Nephron (organoid): ENCODE measurements around the gene CAV1.

Source experiments
- H3K27ac Mint-ChIP-seq, 3 experiments: 2 replicates each; pipeline ENCODE4 v1.8.0; 2020; ENCODE audit warnings: mixed read lengths in 3 of 3, mild to moderate bottlenecking in 2 of 3, moderate library complexity in 1 of 3
- H3K27me3 Mint-ChIP-seq: 2 replicates; pipeline ENCODE4 v1.8.0; 2021; ENCODE audit warnings: low read depth, mild to moderate bottlenecking, moderate library complexity, mixed read lengths
- H3K36me3 Mint-ChIP-seq: 2 replicates; pipeline ENCODE4 v1.8.0; 2020; ENCODE audit warnings: low read depth, mixed read lengths
- H3K4me1 Mint-ChIP-seq: 2 replicates; pipeline ENCODE4 v1.8.0; 2020; ENCODE audit warnings: mixed read lengths
- H3K4me3 Mint-ChIP-seq, 3 experiments: 2 replicates each; pipeline ENCODE4 v1.8.0; 2020; ENCODE audit warnings: mild to moderate bottlenecking in 3 of 3, mixed read lengths in 3 of 3, moderate library complexity in 2 of 3
- H3K9me3 Mint-ChIP-seq: 2 replicates; pipeline ENCODE4 v1.8.0; 2020; ENCODE audit warnings: mixed read lengths
- TF ChIP-seq, protein P1 (sequence below), 3 experiments: fragments of 200-600 bp; sonication (generic); IDR thresholded peaks; one replicate each; pipeline ENCODE4 v1.5.0; 2021; ENCODE audit warnings: antibody characterized with exemption in 3 of 3; ENCODE audit not compliant: unreplicated experiment in 3 of 3

CAV1 gene

DNA sequence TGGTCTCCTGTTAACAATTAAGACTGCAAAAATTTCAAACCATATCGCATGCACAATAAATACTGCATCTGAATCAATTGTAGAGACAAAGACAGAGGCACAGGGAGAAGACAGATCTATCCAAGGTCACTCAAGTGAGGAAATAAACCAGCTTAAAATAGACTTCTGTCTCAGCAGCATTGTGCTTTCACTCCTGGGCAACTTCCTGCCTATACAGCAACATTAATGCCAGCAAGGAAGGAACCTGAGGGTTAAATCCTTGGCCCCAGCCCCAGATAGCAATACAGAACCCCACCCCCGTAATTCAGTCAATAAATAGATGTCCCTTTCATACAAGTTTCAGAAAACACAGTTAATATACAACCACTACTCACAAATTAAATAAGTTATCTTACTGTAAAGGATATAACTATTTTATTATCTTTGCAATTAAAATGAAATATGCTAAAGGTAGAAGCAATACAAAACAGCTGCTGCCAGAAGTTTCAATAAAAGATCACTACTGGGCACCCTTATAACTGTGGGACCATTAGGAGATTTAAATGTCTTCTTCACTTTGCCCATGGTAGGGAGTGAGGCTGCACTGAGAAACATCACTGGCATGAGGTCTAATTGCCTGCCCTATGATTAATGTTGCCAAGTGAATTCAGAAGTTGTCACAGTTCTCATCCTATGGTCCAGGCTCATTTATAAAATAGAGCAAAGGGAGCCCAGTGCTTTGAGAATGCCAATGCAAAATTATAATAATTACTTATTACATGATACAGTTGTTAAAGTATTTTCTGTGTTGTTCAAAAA lies 49.4 kb downstream of the CAV1 start:
- Mint-ChIP-seq H3K4me1 (peaks cover 5% of the 10 kb centered on the region), H3K36me3 (no peaks in the 10 kb centered on the region), H3K27ac (peak overlapping the region in 1 of 3 experiments; percentile 20), H3K4me3 (no peak overlapping the region), H3K27me3 (no peaks in the 10 kb centered on the region), H3K9me3 (peaks cover 2% of the 10 kb centered on the region)
- TF ChIP-seq, protein P1, sequence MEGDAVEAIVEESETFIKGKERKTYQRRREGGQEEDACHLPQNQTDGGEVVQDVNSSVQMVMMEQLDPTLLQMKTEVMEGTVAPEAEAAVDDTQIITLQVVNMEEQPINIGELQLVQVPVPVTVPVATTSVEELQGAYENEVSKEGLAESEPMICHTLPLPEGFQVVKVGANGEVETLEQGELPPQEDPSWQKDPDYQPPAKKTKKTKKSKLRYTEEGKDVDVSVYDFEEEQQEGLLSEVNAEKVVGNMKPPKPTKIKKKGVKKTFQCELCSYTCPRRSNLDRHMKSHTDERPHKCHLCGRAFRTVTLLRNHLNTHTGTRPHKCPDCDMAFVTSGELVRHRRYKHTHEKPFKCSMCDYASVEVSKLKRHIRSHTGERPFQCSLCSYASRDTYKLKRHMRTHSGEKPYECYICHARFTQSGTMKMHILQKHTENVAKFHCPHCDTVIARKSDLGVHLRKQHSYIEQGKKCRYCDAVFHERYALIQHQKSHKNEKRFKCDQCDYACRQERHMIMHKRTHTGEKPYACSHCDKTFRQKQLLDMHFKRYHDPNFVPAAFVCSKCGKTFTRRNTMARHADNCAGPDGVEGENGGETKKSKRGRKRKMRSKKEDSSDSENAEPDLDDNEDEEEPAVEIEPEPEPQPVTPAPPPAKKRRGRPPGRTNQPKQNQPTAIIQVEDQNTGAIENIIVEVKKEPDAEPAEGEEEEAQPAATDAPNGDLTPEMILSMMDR (IDR thresholded peaks at IDR 0.05; ENCODE audit: unreplicated experiment in 3 of 3) = no peak

DNA sequence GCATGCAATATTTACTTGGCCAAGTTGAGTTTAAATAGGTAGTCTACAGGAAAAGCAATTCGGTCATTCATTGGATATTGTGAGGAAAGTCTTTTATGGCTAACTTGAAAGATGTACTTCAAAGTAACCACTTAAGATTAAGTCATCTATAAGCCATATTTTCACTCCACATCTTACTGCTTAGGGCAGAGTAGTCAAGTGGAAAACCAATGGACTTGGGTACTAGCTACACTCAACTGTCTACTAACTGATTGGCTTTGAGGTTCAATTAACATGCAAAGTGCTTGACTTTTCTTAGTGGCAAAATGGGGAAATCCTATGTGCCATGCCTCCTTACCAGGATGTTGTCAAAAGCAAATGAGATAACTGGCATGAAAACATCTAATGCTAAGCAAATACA lies 51.0 kb downstream of the CAV1 start:
- Mint-ChIP-seq H3K9me3 (peaks cover 2% of the 10 kb centered on the region), H3K27ac (no peak overlapping the region), H3K36me3 (no peaks in the 10 kb centered on the region), H3K4me1 (peaks cover 5% of the 10 kb centered on the region), H3K4me3 (no peak overlapping the region), H3K27me3 (peaks cover 3% of the 10 kb centered on the region)
- TF ChIP-seq, protein P1 (IDR thresholded peaks at IDR 0.05; ENCODE audit: unreplicated experiment in 3 of 3) = no peak

DNA sequence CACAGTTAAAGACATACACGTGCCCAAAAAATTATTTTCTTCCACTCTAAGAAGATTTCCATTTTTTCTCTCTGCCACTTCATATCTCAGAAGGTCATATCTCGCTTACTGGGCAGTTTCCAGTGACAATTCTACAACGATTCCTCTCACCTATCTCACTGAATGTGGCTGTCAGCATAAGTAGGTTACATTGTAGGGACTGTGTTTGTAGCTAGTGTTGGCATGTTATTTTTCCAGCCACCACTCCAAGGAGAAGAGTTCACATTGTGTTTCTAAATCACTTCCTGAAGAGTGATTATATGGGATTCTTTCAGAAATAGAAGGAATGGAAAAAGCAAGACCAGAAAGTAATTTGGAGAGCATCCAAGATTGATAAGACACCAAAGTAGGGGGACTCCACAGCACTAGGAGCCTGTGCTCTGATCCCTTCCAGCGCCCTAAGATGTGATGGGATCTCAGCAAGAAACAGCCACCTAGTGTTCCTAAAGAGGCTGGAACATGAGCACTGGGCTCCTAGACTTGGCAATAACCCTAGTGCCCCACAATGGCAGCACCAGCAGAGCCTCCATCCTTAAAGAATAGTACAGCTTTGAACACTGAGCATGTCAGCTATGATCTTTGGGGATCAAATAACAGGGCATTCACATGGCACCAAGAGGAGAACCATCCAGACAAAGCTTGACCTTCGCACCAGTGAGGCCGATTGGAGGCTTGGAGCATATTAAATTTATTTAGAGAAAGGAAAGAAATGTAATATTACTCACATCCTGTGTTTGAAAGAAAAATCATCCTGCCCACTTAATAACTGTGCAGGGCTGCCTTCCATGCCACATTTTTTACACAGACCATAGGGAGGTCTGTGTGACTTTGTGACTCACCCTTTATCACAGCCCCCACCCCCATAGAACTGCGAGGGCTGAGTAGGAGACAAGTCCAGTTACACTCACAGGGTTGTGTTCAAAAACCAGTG lies 51.8 kb downstream of the CAV1 start:
- TF ChIP-seq, protein P1 (IDR thresholded peaks at IDR 0.05; ENCODE audit: unreplicated experiment in 3 of 3) = no peak
- Mint-ChIP-seq H3K36me3 (no peaks in the 10 kb centered on the region), H3K9me3 (peaks cover 2% of the 10 kb centered on the region), H3K27ac (no peak overlapping the region), H3K4me3 (no peak overlapping the region), H3K27me3 (peaks cover 3% of the 10 kb centered on the region), H3K4me1 (no peaks in the 10 kb centered on the region)

DNA sequence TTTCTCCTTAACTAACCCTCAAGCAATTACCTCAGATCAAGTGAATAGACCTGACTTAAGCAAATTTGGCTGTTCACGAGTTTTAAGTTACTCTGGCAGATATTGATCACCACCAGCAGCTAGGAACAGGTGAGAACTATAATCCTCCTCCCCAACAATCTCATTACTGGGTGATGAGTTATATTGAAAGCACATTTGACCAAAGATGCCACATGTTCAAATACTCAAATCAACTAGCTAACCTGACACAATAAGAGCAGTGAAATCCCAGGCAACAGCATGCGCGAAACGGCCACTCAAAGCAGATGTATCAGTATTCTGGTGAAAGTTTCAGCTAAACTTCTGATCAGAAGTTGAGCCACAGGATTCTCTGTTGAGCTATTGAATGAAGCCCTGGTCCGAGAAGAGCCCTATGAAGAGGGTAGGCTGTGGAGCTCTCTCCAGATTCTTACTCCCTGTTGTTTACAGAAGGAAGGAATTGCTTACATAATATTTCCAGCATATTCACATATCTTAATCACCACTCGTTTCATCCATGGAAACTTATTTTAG lies 52.6 kb downstream of the CAV1 start:
- TF ChIP-seq, protein P1 (IDR thresholded peaks at IDR 0.05; ENCODE audit: unreplicated experiment in 3 of 3) = no peak
- H3K9me3 Mint-ChIP-seq = peaks cover 2% of the 10 kb centered on the region
- no peak overlapping the region for H3K27ac Mint-ChIP-seq
- no peak overlapping the region for H3K4me3 Mint-ChIP-seq
- no peaks in the 10 kb centered on the region for H3K36me3 Mint-ChIP-seq
- H3K4me1 Mint-ChIP-seq = no peaks in the 10 kb centered on the region
- peaks cover 3% of the 10 kb centered on the region for H3K27me3 Mint-ChIP-seq

DNA sequence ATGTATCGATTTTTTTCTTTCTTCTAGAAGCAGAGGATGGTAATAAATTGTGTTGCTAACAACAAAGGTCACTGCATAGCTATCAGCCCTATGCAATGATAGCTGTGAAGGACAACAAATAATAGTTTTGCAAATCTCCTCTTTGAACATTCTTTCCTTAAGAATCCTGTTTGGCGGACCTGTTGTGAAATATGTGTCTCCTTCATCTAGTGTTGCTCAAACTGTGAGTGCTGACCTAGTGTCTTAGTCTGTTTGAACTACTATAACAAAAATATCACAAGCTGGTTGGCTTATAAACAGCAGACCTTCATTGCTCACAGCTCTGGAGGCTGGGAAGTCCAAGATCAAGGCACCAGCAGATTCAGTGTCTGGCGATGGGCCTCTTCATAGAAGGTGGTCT lies 53.7 kb downstream of the CAV1 start:
- H3K9me3 Mint-ChIP-seq = peaks cover 2% of the 10 kb centered on the region
- no peaks in the 10 kb centered on the region for H3K4me1 Mint-ChIP-seq
- H3K4me3 Mint-ChIP-seq = no peak overlapping the region
- TF ChIP-seq, protein P1 (IDR thresholded peaks at IDR 0.05; ENCODE audit: unreplicated experiment in 3 of 3) = no peak
- peaks cover 8% of the 10 kb centered on the region for H3K27me3 Mint-ChIP-seq
- no peak overlapping the region for H3K27ac Mint-ChIP-seq
- H3K36me3 Mint-ChIP-seq = no peaks in the 10 kb centered on the region
